Limb (tissue), 2 donors: ENCODE data around the gene ANO10.
"Not testable (repeated sequence)": the region's sequence is repeated elsewhere in the genome, so short reads cannot be mapped to it uniquely, and the experiment has no call there.

Experiments used
- DNase-seq, 2 donors: peaks; one replicate each; pipeline ENCODE4 v3.0.0-alpha.2; 2016; ENCODE audit errors: extremely low spot score in 2 of 2

The ANO10 gene

DNA sequence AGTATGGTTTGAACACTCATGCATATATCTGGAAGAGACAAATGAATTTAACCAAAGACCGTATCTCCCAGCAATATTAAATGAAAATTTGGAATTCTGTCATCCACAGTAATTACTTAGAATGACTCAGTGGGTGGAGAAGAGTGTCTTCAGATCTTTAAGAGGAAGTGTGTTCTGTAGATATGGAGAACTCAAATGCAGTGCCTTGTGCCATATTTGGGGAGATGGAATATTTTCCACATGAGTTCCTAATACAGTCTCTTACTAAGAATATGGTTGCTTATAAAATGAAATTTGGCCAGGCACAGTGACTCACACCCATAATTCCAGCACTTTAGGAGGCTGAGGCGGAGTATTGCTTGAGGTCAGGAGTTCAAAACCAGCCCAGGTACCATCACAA, 40.5 kb downstream of the ANO10 start:
- DNase-seq = no peak

DNA sequence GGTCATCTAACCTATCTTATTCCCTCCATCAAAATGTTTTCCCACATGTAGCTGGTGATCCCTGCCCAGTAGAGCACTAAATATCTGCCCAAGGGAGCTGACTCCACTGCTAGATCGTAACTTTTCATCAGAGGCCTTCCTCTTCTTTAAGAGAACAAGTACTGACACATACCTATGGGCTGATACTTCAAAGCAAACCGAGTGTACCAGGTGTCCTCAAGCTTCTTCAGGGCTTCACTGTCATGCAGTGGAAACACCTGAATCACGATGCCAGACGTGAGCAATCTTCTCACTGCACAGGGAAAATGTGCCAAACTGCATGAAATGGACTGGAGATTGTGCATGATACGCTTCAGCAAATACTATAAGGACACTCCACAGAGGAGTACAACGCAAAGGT, 41.6 kb downstream of the ANO10 start:
- no peak for DNase-seq

- DNase-seq = no peak
Measured at GRCh38 chr3:43573576-43573975, 48.2 kb downstream of the ANO10 start.

DNA sequence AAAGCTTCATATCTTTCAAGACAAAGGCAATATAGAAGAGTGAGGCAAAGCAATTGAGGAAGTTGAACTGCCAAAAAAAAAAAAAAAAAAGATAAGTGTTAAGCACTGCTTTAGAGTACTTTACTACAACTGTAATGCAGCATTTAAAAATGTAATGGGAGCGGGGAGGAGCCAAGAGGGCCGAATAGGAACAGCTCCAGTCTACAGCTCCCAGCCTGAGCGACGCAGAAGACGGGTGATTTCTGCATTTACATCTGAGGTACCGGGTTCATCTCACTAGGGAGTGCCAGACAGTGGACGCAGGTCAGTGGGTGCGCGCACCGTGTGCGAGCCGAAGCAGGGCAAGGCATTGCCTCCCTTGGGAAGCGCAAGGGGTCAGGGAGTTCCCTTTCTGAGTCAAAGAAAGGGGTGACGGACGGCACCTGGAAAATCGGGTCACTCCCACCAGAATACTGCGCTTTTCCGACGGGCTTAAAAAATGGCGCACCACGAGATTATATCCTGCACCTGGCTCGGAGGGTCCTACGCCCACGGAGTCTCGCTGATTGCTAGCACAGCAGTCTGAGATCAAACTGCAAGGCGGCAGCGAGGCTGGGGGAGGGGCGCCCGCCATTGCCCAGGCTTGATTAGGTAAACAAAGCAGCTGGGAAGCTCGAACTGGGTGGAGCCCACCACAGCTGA, 56.0 kb downstream of the ANO10 start:
- DNase-seq = not testable (repeated sequence)

DNA sequence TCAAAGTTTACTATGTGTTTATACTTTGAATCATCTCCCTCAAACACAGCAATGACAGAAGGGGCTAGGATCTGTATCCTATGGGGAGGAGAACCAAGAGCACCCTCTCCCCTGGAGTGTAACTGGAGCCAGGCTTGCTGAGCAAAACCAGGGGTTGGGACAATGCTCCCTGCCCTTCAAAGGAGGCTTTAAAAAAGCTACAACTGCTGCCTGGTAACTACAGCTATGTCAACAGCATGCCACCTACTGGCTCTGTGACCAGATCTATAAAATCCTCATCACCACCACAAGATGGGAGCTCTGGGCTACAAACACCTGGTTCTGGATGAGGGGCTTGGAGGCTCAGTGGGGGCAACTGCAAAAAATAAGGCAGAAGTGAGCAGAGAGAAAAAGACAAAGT, 61.9 kb downstream of the ANO10 start:
- no peak for DNase-seq

GRCh38 chr3:43558171-43558570, 63.6 kb downstream of the ANO10 start:
- DNase-seq = no peak

DNA sequence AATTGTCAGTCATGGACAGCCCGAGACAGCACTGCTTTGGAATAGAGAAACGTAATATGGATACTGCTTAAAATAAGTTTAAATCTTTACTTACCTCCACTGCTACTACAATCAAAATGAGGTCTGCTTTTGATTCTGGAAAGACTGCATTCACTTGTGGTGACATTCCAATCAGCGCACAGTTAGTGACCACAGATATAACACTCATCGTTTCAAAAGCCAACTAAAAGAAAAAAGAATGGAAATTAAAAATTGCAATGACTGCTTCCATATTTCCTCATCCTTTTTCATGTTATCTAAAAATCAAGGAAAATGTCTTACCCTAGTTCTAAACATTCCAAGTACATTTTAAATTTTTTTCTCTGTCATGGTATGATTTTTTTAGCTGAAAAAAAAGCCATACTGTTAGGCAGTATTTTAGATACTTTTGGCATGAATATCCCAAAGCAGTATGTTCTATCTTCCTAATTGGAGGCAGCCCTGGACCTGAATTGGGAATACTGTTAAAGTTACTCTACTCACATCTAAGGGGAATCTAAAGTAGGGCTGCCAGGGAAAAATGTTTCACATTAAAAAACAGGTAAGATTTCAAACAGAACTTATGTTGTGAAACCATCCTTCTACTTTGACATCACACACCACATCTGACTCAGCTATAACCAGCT, 72.1 kb downstream of the ANO10 start:
- no peak for DNase-seq

GRCh38 chr3:43544277-43544676, 77.5 kb downstream of the ANO10 start:
- DNase-seq = peak in 1 of 2 donors; percentile 67

DNA sequence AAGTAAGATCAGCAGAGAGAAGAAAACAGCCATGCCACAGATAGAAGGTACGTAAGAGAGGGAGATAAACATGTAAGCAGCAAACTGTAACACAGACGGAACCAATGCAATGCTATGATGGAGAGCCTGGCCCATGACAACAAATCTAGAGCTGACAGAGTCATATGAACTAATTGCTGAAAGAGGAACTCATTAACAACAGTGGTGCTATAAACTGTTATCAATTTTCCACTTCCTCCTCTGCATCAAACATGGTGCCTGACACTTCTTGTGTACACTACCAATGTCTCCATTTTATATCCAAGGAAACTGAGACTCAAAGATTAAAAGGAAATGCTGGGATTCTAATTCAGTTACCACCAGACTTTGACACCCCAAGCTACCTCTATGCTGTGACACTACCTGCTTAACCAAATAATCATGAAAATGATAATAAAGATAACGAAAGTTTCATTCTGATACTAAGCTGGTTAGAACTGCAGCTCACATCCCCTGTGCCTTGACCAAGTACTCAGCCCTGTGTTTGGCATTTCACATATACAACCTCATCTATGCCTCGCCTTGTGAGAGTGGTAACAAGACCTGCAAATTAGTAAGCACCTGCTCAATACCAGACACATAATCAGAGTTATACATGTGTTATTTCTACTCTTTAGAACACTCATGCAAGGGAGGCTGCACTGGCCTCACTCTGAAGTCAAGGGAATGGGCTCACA, 79.3 kb downstream of the ANO10 start:
- DNase-seq = no peak

- no peak for DNase-seq
Measured at GRCh38 chr3:43540624-43541023, 81.2 kb downstream of the ANO10 start.

DNA sequence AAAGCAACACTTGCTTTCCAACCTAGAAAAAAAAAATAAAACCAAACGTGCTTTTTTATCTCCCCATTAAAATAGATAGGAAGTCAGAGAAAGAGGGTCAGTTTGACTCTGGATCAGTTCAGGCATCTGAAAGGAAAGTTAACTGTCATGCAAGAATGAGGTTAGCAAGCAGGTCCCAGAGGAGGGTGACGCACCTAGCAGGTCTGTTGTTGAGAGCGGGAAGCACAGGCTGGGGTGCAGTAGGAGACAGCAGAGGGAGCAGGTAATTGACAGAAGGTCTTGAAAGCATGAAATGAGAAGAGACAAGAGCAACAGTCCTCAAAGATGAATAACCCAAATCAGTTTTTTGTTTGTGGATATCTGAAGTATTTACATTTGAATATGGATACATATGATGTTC, 82.5 kb downstream of the ANO10 start:
- no peak for DNase-seq

DNA sequence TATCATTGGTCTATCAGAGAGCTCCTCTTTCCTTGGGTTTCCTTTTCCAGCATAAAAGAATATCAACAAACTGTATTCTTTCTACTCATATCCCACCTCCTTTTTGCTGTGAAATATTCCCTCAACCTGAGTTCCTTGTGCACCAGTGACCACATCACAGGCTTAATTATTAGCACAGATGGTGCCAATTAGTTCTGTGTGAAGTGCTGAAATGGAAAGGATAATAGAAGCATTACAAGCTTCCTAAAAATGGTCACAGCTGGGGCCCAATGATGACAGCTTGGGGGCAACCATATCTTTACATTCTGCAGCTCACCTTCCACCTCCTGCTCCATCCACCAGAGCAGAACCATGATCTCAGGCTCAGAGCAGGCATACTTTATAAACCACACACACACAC, 84.6 kb downstream of the ANO10 start:
- no peak for DNase-seq

DNA sequence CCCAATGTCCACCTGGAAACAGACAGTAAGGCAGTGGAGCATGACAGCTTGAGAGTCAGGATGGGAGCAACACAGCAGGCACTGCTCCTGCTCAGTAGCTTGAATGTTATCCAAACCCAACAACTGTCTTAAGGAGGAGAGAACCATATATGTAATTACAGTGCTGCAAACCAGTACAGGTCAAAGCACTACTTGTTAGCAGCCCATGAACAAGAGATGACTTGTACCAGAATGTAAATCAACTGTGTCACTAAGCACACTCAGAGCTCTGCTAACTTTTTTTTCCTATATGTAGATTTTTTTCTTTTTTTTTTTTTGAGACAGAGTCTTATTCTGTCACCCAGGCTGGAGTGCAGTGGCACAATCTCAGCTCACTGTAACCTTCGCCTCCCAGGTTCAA, 87.1 kb downstream of the ANO10 start:
- DNase-seq = no peak

DNA sequence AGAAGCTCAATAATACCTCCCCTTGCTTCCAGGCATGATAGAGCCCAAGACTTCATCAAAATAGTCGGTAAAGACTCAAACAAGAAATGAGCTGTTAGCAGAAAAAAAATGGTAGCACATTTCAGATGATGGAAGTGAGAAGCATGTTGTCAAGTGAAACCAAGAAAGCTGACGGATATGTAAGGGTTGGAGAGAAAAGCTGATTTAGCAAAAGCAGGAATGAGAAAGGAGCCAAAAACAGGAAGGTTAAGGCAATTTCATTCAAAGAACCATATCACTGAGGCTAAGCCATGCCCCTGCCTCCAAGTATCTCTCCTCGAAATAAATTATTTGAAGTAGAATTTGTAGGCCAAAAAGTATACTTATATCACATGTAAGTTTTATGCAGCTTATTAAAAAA, 88.8 kb downstream of the ANO10 start:
- DNase-seq = no peak

DNA sequence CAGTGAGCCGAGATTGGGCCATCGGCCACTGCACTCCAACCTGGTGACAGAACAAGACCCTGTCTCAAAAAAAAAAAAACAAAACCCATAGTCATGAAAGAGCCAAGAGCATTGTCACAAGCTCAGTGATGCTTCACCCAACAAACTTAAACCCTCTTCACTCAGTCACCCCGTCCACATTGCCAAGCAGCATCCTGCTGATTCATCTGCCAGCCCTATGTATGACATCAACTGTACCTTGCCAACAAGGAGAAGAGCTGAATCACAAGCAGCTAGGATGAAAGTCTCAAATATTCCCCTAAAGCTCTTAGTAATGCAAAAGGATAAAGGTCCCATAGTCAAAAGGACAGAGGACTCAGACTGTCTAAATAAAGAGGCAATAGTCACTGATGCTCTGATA, 90.0 kb downstream of the ANO10 start:
- no peak for DNase-seq

- DNase-seq = no peak
Measured at GRCh38 chr3:43528498-43529099, 93.2 kb downstream of the ANO10 start.

- no peak for DNase-seq
Measured at GRCh38 chr3:43526956-43527355, 94.9 kb downstream of the ANO10 start.

DNA sequence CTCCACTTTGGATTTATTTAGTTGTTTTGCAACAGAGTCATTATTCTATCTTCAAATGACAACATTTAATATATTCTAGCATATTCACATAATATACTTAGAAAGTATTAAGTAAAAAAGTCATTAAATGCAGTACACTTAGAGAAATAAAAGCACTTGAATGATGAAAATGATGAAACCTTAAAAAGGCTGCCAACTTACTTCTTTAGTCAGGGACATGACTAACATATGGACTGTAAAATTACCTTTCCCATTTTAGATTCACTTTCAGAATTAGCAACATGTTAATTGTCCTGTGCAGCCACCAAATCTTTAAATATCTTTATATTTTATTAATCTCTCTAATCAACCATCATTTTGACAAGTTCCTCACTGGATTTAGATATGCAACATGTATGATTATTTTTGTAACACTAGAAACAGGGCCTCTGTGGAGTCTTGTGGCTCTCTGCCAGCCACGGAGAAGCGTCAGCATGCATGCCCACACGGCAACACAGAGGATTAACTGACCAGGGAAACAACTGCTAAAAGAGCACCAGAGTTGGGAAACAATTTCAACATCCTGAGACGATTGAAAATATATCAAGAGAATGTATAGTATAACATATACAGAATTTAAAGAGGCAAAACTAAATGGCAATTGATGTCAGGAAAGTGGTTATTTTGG, 95.7 kb downstream of the ANO10 start:
- DNase-seq = no peak

DNA sequence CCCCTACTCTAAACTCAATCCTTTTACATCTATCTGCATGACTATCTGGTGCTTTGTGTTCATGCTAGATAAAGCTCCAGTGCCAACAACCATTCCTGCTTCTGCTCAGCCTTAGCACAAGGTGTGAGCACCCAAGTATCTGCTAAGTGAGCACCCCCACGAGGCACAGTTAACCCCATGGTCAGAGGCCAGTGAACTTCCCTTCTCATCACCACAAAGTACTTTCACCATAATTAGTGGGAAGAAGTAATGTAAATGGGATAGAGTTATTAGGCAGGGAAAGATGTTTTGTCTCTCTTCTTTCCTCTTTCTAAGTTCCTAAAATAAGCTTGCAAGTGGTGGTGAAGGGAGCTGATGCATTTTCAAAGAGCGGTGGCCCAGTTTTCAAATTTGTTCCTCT, 96.4 kb downstream of the ANO10 start:
- no peak for DNase-seq

GRCh38 chr3:43523454-43524053, 98.3 kb downstream of the ANO10 start:
- DNase-seq = no peak

DNA sequence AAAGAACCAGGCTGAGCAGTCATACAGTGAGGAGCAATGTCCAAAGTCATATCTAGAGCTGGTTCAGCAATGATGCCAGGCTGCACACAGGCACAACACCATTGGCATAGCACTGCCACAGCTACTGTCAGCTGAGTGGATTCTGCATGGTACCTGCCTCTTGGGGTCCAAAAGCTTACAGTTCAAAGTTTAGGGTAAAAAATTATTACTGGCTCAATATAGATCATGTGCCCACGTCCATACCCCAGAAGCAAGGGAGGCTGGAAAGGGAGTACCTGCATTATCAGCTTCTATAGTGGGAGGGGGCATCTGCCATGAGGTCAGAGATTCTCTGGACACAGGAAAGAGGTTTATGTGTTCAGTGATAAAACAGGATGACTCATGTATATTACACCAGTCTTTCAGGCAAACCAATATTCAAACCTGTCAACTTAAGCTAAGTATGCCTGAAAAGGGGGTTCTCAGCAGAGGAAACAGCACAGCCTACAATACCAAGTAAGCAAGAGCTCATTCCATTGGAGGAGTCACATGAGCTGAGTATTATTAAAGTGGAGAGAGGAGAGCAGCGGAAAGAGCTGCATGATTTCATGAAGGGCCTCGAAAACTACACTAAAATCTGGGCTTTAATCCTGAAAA, 99.0 kb downstream of the ANO10 start:
- no peak for DNase-seq
